ENCODE data around the gene SUGCT. TPM values are rescaled to one million over a fixed set of nuclear protein-coding genes. Genes with fewer than 3 reads are reported as not detected.

Gene SUGCT
- total RNA-seq, 1 experiment from 2014 or later = 1.6 TPM

GRCh38 chr7:40870108-40870507 is 735.3 kb downstream of the SUGCT start:
- intact Hi-C loops (cut with micrococcal nuclease; ENCODE audit: unreplicated experiment) = no loop called here
- no peak for DNase-seq
- Mint-ChIP-seq H3K9me3 (ENCODE audit: low read depth, unreplicated experiment) (peaks cover 7% of the 10 kb centered on the region), H3K36me3 (ENCODE audit: insufficient read depth, unreplicated experiment) (no peaks in the 10 kb centered on the region), H3K27me3 (ENCODE audit: unreplicated experiment) (no peaks in the 10 kb centered on the region), H3K4me1 (ENCODE audit: low read depth, unreplicated experiment) (no peaks in the 10 kb centered on the region), H3K27ac (ENCODE audit: unreplicated experiment) (no peak overlapping the region), H3K4me3 (ENCODE audit: low read depth, unreplicated experiment) (no peak overlapping the region)
- no peak for TF ChIP-seq CTCF (IDR thresholded peaks at IDR 0.05; ENCODE audit: unreplicated experiment)
- no TSS peak for BruUV-seq (replicated peaks)
- CTCF ChIA-PET = no interaction called here

GRCh38 chr7:40873248-40873647 is 738.4 kb downstream of the SUGCT start:
- Mint-ChIP-seq H3K27ac (ENCODE audit: unreplicated experiment) (no peak overlapping the region), H3K4me1 (ENCODE audit: low read depth, unreplicated experiment) (no peaks in the 10 kb centered on the region), H3K27me3 (ENCODE audit: unreplicated experiment) (no peaks in the 10 kb centered on the region), H3K4me3 (ENCODE audit: low read depth, unreplicated experiment) (no peak overlapping the region), H3K36me3 (ENCODE audit: insufficient read depth, unreplicated experiment) (no peaks in the 10 kb centered on the region), H3K9me3 (ENCODE audit: low read depth, unreplicated experiment) (peaks cover 10% of the 10 kb centered on the region)
- no peak for TF ChIP-seq CTCF (IDR thresholded peaks at IDR 0.05; ENCODE audit: unreplicated experiment)
- no peak for DNase-seq
- intact Hi-C loops (cut with micrococcal nuclease; ENCODE audit: unreplicated experiment) = no loop called here
- CTCF ChIA-PET = interaction anchor here (0.6 kb wide), 1 partner anchor 50 kb away, joined by 3 read pairs; no protein-coding TSS in a partner anchor
- no TSS peak for BruUV-seq (replicated peaks)

GRCh38 chr7:40874756-40875155 is 740.0 kb downstream of the SUGCT start:
- intact Hi-C loops (cut with micrococcal nuclease; ENCODE audit: unreplicated experiment) = no loop called here
- H3K4me3 Mint-ChIP-seq (ENCODE audit: low read depth, unreplicated experiment) = no peak overlapping the region
- DNase-seq = no peak
- no peaks in the 10 kb centered on the region for H3K36me3 Mint-ChIP-seq (ENCODE audit: insufficient read depth, unreplicated experiment)
- no peak overlapping the region for H3K27ac Mint-ChIP-seq (ENCODE audit: unreplicated experiment)
- no peaks in the 10 kb centered on the region for H3K27me3 Mint-ChIP-seq (ENCODE audit: unreplicated experiment)
- peaks cover 7% of the 10 kb centered on the region for H3K9me3 Mint-ChIP-seq (ENCODE audit: low read depth, unreplicated experiment)
- no peaks in the 10 kb centered on the region for H3K4me1 Mint-ChIP-seq (ENCODE audit: low read depth, unreplicated experiment)
- BruUV-seq (replicated peaks) = no TSS peak
- CTCF ChIA-PET = no interaction called here
- TF ChIP-seq CTCF (IDR thresholded peaks at IDR 0.05; ENCODE audit: unreplicated experiment) = no peak

- no TSS peak for BruUV-seq (replicated peaks)
- H3K36me3 Mint-ChIP-seq (ENCODE audit: insufficient read depth, unreplicated experiment) = no peaks in the 10 kb centered on the region
Measured at GRCh38 chr7:40876601-40877000, 741.8 kb downstream of the SUGCT start.

More at GRCh38 chr7:40876601-40877000, 741.8 kb downstream of the SUGCT start:
- intact Hi-C loops (cut with micrococcal nuclease; ENCODE audit: unreplicated experiment) = no loop called here
- DNase-seq = no peak
- Mint-ChIP-seq H3K9me3 (ENCODE audit: low read depth, unreplicated experiment) (peaks cover 5% of the 10 kb centered on the region), H3K27ac (ENCODE audit: unreplicated experiment) (no peak overlapping the region), H3K4me1 (ENCODE audit: low read depth, unreplicated experiment) (no peaks in the 10 kb centered on the region), H3K27me3 (ENCODE audit: unreplicated experiment) (no peaks in the 10 kb centered on the region), H3K4me3 (ENCODE audit: low read depth, unreplicated experiment) (no peak overlapping the region)
- no peak for TF ChIP-seq CTCF (IDR thresholded peaks at IDR 0.05; ENCODE audit: unreplicated experiment)
- CTCF ChIA-PET = no interaction called here

All from Calu3 (cell line).